Lung (tissue), 12 donors: ENCODE data around the gene SHF. TPM values are rescaled to one million over a fixed set of nuclear protein-coding genes. Genes with fewer than 3 reads are reported as not detected.

Source experiments
- ATAC-seq: fragments of 200-7000 bp; cut with Tn5 transposase; one replicate; pipeline ENCODE4 v1.9.1; 2020; ENCODE audit warnings: moderate number of reproducible peaks; ENCODE audit not compliant: insufficient read depth, low FRiP score
- DNase-seq, 3 donors: peaks; one replicate each; pipeline ENCODE4 v3.0.0-alpha.2; 2013 to 2017
- H3K27ac ChIP-seq, 2 donors: one replicate each; pipeline ENCODE4 v1.5.1; 2013; ENCODE audit warnings: mild to moderate bottlenecking in 2 of 2, moderate library complexity in 2 of 2, control low read depth in 1 of 2, inconsistent platforms in 1 of 2, low read depth in 1 of 2, low read length in 1 of 2
- H3K27me3 ChIP-seq, 3 donors: one replicate each; pipeline ENCODE4 v1.5.1; 2013; ENCODE audit warnings: low read length in 2 of 3; ENCODE audit not compliant: control insufficient read depth in 3 of 3, insufficient read depth in 3 of 3
- H3K36me3 ChIP-seq, 4 donors: one replicate each; pipeline ENCODE4 v1.5.1; 2013; ENCODE audit warnings: low read length in 4 of 4, mild to moderate bottlenecking in 1 of 4, moderate library complexity in 1 of 4; ENCODE audit not compliant: control insufficient read depth in 4 of 4, insufficient read depth in 4 of 4
- H3K4me1 ChIP-seq, 5 donors: one replicate each; pipeline ENCODE4 v1.5.1; 2013; ENCODE audit warnings: low read length in 5 of 5, mild to moderate bottlenecking in 2 of 5, moderate library complexity in 1 of 5; ENCODE audit not compliant: control insufficient read depth in 5 of 5, insufficient read depth in 5 of 5
- H3K4me3 ChIP-seq: one replicate; pipeline ENCODE4 v1.5.1; 2013; ENCODE audit warnings: mild to moderate bottlenecking, control low read depth, moderate library complexity
- H3K9ac ChIP-seq, 2 donors: one replicate each; pipeline ENCODE4 v1.5.1; 2013; ENCODE audit warnings: low read length in 2 of 2, control low read depth in 1 of 2; ENCODE audit not compliant: insufficient read depth in 1 of 2
- H3K9me3 ChIP-seq, 4 donors: one replicate each; pipeline ENCODE4 v1.5.1; 2013; ENCODE audit warnings: low read length in 3 of 4, mild to moderate bottlenecking in 1 of 4, moderate library complexity in 1 of 4; ENCODE audit not compliant: control insufficient read depth in 4 of 4, insufficient read depth in 3 of 4
- CTCF ChIP-seq: IDR thresholded peaks from 2 replicates; pipeline ENCODE4 v1.5.1; 2012; ENCODE audit warnings: mild to moderate bottlenecking; ENCODE audit errors: control extremely low read depth, extremely low read depth
- WGBS, 2 donors: extraction: QIAGEN DNeasy Blood & Tissue Kit; methylation state at CpG; one replicate each; pipeline ENCODE4 v1.1.7; 2013; 5-methylcytosine and 5-hydroxymethylcytosine counted together
- polyA plus RNA-seq, 2 donors: library from polyadenylated mRNA; stranded (reverse); fragments of 200-250 nt; gene quantifications; one replicate each; pipeline ENCODE4 v1.2.1, GENCODE V29; 2013
- total RNA-seq, 2 donors: library from RNA; depleted of rRNA in 1 of 2; stranded (reverse); fragments of >200 nt in 1 of 2; gene quantifications; one replicate each; pipeline ENCODE4 v1.2.1, GENCODE V29; 2014 to 2021
- donor health status: control.
- donor health status: control.
- donor health status: Bipolar disorder and iron deficiency.
- donor health status: healthy.
- donor health status: DM: yes; HTN: yes; CAD: no.

Gene SHF
- total and polyA plus RNA-seq, 4 donors, result 1.9 to 15.9 (median 4.0) TPM

- Histone ChIP-seq H3K27ac (no peak overlapping the region), H3K36me3 (peaks cover 0 to 18% (median 0%) of the 10 kb centered on the region in 4 donors), H3K27me3 (peaks cover 0 to 2% (median 0%) of the 10 kb centered on the region in 3 donors), H3K4me3 (no peak overlapping the region), H3K9me3 (no peaks in the 10 kb centered on the region), H3K9ac (no peak overlapping the region), H3K4me1 (peaks cover 0 to 8% (median 0%) of the 10 kb centered on the region in 5 donors)
- no peak for DNase-seq
- no peak for TF ChIP-seq CTCF
- peak; percentile 32 for ATAC-seq
- WGBS, 2 donors, result 65 to 71% methylated on average over 4 of the region's 4 CpGs
Measured at GRCh38 chr15:45146405-45146804, 41.4 kb downstream of the SHF start.

GRCh38 chr15:45144775-45145174 is 43.0 kb downstream of the SHF start:
- H3K4me1 ChIP-seq, result peaks cover 0 to 8% (median 0%) of the 10 kb centered on the region in 5 donors
- H3K27ac ChIP-seq, result no peak overlapping the region
- ATAC-seq (no peak), DNase-seq (no peak)
- H3K27me3 ChIP-seq, result peaks cover 0 to 2% (median 0%) of the 10 kb centered on the region in 3 donors
- H3K4me3 ChIP-seq, result no peak overlapping the region
- no peaks in the 10 kb centered on the region for H3K9me3 ChIP-seq
- peaks cover 0 to 13% (median 0%) of the 10 kb centered on the region in 4 donors for H3K36me3 ChIP-seq
- WGBS, 2 donors, result 84 to 90% methylated on average over 9 of the region's 9 CpGs
- H3K9ac ChIP-seq, result no peak overlapping the region
- no peak for TF ChIP-seq CTCF

GRCh38 chr15:45143946-45144345 is 43.8 kb downstream of the SHF start:
- H3K9me3 ChIP-seq, result no peaks in the 10 kb centered on the region
- H3K27ac ChIP-seq, result no peak overlapping the region
- no peak for ATAC-seq
- H3K27me3 ChIP-seq, result peaks cover 0 to 2% (median 0%) of the 10 kb centered on the region in 3 donors
- no peak overlapping the region for H3K9ac ChIP-seq
- 91 to 95% methylated on average over 11 of the region's 11 CpGs for WGBS, 2 donors
- peaks cover 0 to 10% (median 0%) of the 10 kb centered on the region in 4 donors for H3K36me3 ChIP-seq
- DNase-seq, result no peak
- TF ChIP-seq CTCF, result no peak
- peaks cover 0 to 9% (median 0%) of the 10 kb centered on the region in 5 donors for H3K4me1 ChIP-seq
- H3K4me3 ChIP-seq, result no peak overlapping the region

GRCh38 chr15:45143056-45143455 is 44.7 kb downstream of the SHF start:
- no peak overlapping the region for H3K4me3 ChIP-seq
- H3K27me3 ChIP-seq, result peaks cover 0 to 3% (median under 1%) of the 10 kb centered on the region in 3 donors
- peaks cover 0 to 11% (median 0%) of the 10 kb centered on the region in 5 donors for H3K4me1 ChIP-seq
- ATAC-seq (no peak), DNase-seq (no peak)
- no peaks in the 10 kb centered on the region for H3K9me3 ChIP-seq
- 83 to 87% methylated on average over 7 of the region's 7 CpGs for WGBS, 2 donors
- peaks cover 0 to 10% (median 0%) of the 10 kb centered on the region in 4 donors for H3K36me3 ChIP-seq
- no peak overlapping the region for H3K27ac ChIP-seq
- H3K9ac ChIP-seq, result no peak overlapping the region
- no peak for TF ChIP-seq CTCF
